22Rv1 (cell line): ENCODE measurements around the gene ACTRT2.

Source experiments
- H3K27ac ChIP-seq: fragments of 450-650 bp; 2 replicates; pipeline ENCODE4 v1.5.1; 2017
- ZFX ChIP-seq: fragments of 450-650 bp; IDR thresholded peaks from 2 replicates; pipeline ENCODE4 v1.6.1; 2017; ENCODE audit warnings: antibody characterized with exemption, borderline replicate concordance
- TF ChIP-seq, protein P1 (sequence below): fragments of 450-650 bp; IDR thresholded peaks from 2 replicates; pipeline ENCODE4 v1.5.1; 2017; ENCODE audit warnings: mild to moderate bottlenecking

ACTRT2 gene

DNA sequence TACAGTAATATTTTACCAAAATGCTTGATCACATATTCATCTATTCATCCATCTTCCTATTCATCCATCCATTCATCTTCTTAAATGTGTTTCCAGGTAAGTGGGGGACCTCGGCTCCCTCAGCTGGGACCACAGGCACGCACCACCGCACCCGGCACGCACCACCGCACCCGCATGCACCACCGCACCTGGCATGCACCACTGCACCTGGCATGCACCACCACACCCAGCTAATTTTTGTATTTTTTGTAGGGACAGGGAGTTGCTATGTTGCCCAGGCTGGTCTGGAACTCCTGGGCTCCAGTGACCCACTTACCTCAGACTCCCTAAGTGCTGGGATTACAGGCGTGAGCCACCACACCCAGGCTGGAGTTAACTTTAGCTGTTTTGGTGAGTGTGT, 21.2 kb downstream of the ACTRT2 start:
- TF ChIP-seq, protein P1, sequence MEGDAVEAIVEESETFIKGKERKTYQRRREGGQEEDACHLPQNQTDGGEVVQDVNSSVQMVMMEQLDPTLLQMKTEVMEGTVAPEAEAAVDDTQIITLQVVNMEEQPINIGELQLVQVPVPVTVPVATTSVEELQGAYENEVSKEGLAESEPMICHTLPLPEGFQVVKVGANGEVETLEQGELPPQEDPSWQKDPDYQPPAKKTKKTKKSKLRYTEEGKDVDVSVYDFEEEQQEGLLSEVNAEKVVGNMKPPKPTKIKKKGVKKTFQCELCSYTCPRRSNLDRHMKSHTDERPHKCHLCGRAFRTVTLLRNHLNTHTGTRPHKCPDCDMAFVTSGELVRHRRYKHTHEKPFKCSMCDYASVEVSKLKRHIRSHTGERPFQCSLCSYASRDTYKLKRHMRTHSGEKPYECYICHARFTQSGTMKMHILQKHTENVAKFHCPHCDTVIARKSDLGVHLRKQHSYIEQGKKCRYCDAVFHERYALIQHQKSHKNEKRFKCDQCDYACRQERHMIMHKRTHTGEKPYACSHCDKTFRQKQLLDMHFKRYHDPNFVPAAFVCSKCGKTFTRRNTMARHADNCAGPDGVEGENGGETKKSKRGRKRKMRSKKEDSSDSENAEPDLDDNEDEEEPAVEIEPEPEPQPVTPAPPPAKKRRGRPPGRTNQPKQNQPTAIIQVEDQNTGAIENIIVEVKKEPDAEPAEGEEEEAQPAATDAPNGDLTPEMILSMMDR: no peak
- no peak for TF ChIP-seq ZFX
- no peak overlapping the region for H3K27ac ChIP-seq

DNA sequence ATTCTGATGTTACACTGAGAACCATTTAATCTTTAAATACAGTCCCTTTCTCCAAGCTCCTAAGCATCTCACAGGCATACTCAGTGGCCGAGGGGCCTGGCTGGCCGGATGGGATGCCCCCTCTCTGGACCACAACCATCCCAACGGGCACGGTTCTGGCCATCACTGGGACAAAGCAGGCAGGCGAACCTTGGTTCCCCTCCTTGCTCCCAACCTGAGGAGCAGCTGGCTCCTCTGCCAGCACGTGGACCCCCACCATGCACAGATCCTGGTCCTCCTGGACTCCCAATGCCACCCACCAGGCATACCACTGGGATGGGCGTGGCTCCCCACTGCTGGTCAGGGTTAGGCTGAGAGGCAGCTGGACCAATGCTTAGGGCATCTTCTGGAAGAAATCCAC, 27.9 kb downstream of the ACTRT2 start:
- TF ChIP-seq, protein P1: no peak
- TF ChIP-seq ZFX: no peak
- H3K27ac ChIP-seq: no peak overlapping the region

DNA sequence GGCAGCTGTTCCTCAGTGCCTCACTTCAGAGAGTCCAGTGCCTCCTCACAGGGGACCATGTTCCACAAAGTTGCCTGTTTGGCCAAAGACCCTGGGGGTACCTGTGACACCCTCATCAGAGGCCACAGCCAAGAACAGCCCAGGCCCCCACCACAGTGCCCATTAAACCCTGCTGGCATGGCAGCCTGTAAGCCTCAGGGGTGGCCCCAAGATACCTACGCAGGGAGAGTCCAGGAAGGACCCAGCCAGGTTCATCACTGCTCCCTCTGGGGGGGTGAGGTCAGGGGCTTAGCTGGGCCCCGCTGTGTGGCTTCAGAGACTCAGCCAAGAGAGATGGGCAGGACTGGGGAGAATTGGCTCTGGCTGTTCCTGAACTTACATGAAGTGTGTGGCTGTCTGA, 28.6 kb downstream of the ACTRT2 start:
- no peak for TF ChIP-seq ZFX
- TF ChIP-seq, protein P1: no peak
- no peak overlapping the region for H3K27ac ChIP-seq

DNA sequence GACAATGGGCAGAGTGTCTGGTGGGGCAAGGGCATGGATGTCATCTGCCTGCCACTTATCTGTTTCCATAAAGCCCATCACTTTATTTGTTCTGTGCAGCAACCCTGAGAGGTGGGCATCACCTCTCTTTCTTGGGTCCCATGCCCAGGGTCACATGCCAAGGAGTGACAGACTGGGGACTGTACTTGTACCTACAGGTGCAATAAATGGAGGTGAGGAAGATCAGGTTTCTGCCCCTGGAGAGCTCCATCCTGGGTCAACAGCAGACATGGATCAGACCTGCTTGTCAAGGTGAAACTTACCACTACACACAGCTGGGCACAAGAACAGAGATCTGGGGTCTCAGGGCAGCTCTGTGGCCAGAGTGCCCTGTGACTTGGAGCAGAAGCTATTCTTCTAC, 29.3 kb downstream of the ACTRT2 start:
- TF ChIP-seq, protein P1: no peak
- no peak overlapping the region for H3K27ac ChIP-seq

DNA sequence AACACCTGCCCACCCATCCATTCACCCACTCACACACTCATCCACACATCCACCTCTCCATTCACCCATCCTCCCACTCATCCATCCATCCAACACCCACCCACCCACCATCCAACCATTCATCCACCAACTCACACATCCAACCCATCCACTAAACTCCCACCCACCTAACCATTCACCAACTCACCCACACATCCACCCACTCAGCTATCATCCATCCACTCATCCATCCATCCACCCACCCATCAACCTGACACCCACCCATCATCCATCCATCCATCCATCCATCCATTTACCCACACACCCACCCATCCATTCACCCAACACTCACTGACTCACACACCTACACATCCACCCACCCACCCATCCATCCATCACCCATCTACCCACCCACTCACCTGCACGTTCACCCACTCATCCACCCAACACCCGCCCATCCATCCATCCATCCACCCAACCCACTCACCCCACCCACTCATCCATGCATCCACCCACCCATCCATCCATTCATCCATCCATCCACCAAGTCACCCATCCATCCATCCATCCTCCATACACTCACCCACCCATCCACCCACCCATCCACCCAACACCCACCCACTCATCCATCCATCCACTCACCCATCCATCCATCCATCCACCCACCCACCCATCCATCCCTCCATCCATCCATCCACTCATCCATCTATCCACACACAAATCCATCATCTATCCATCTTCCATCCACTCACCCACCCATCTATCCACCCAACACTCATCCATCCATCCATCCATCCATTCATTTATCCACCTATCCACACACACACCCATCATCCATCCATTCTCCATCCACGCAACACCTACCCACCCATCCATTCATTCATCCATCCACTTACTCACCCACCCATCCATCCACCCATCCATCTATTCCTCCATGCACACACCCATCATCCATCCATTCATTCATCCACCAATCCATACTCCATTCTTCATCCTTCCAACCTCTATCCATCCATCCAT, 30.3 kb downstream of the ACTRT2 start:
- TF ChIP-seq, protein P1: no peak
- H3K27ac ChIP-seq: no peak overlapping the region

DNA sequence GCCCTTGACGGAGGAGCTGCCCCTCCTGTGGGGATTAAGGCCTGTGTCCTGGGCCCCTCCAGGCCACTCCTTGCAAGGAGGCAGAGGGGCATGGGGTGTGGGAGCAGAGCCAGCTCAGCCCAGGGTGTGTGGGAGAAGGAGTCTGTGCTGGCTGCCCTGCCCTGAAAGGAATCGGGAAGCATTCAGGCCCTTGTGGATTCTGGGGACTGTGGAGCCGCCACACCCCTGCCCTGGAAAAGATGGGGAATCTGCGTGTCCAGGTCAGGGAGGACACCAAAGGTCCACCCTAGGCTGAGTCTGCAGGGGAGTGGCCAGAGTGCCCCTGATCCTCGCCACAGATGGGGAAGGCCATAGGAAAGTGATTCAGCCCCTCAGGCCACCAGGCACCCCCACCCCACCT, 31.2 kb downstream of the ACTRT2 start:
- TF ChIP-seq ZFX: no peak
- TF ChIP-seq, protein P1: no peak
- H3K27ac ChIP-seq: no peak overlapping the region

DNA sequence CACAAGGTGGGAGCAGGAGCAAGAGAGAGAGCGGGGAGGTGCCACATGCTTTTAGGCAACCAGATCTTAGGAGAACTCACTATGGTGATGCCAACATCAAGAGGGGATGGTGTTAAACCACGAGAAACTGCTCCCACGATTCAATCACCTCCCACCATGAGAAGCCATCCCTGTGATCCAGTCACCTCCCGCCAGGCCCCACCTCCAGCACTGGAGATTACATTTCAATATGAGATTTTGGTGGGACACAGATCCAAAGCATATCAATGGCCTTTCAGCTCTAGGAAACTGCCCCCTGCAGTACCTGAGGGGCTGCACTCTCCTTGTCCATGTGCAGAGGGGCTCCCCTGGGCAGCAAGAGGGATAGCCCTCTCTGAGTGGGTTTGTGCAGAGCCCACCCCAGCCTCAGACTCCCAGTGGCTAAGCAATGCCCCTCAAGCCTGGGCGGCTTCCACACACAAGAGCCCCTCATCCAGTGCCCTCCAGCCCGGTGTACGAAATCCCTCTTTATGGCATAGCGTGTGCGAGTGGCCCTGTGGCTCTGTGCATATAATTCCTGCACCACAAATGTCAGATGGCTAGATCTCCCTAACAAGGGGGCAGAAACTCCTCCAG, 32.2 kb downstream of the ACTRT2 start:
- no peak overlapping the region for H3K27ac ChIP-seq
- TF ChIP-seq, protein P1: no peak
- no peak for TF ChIP-seq ZFX
